HepG2 (cell line): ENCODE measurements around the gene MTRFR. TPM values are rescaled to one million over a fixed set of nuclear protein-coding genes. Genes with fewer than 3 reads are reported as not detected.
"Not testable (repeated sequence)": the region's sequence is repeated elsewhere in the genome, so short reads cannot be mapped to it uniquely, and the experiment has no call there.

Source experiments
- ATAC-seq: fragments of 200-7000 bp; cut with Tn5 transposase; 3 replicates; pipeline ENCODE4 v1.9.1; 2020; ENCODE audit warnings: mild to moderate bottlenecking, moderate library complexity
- BruUV-seq: library from RNA; stranded (reverse); fragments of 400-500 nt; replicated peaks from 2 replicates; lab custom pipeline; 2021; lab: Mats Ljungman, UMichigan
- CTCF ChIA-PET: fragments of 300-600 bp; formaldehyde crosslinking; extraction: SDS; loops from one replicate; lab custom pipeline; 2021; ENCODE audit warnings: low total read pairs, inconsistent platforms, low intra/inter-chr PET ratio; lab: Yijun Ruan, JAX
- POLR2A ChIA-PET: fragments of 350-600 bp; sonication (Branson Sonifier 250); formaldehyde crosslinking; loops from one replicate; lab custom pipeline; 2020; ENCODE audit warnings: antibody characterized with exemption, inconsistent platforms; lab: Yijun Ruan, JAX
- DNase-seq: peaks from one replicate; pipeline ENCODE4 v3.0.0-alpha.2; 2015; ENCODE audit warnings: low spot score
- FAIRE-seq: peaks from 3 replicates; lab custom pipeline; 2011; peaks lifted over from hg19 to GRCh38; lab: Jason Lieb, UNC
- H2AFZ ChIP-seq: one replicate; pipeline ENCODE4 v1.6.1; 2011; ENCODE audit warnings: low read length, inconsistent platforms
- H3K27ac ChIP-seq: fragments of 300-600 bp; 3 replicates; pipeline ENCODE4 v1.8.0; 2011; ENCODE audit warnings: mixed run types, mild to moderate bottlenecking, mixed read lengths, low read length, inconsistent platforms; ENCODE audit not compliant: insufficient read depth; ENCODE audit errors: extremely low read length
- H3K27me3 ChIP-seq, 2 experiments: fragments of 200-600 bp in 1 of 2; 2 replicates in 1 of 2; 3 replicates in 1 of 2; pipeline versions ENCODE4 v1.6.0 to v1.8.0; 2011; ENCODE audit warnings: low read length in 2 of 2, mild to moderate bottlenecking in 2 of 2, moderate library complexity in 2 of 2, inconsistent platforms in 1 of 2; ENCODE audit not compliant: insufficient read depth in 2 of 2, control insufficient read depth in 1 of 2
- H3K36me3 ChIP-seq, 2 experiments: fragments of 200-600 bp in 1 of 2; replicated peaks in 1 of 2; 2 replicates in 1 of 2; 3 replicates in 1 of 2; pipeline versions ENCODE4 v1.5.1 to v1.8.0; 2011; ENCODE audit warnings: low read length in 2 of 2, inconsistent platforms in 1 of 2; ENCODE audit not compliant: insufficient read depth in 2 of 2, control insufficient read depth in 1 of 2
- H3K4me1 ChIP-seq: 2 replicates; pipeline ENCODE4 v1.5.1; 2012; ENCODE audit warnings: low read length, inconsistent platforms; ENCODE audit not compliant: insufficient read depth
- H3K4me2 ChIP-seq: 2 replicates; pipeline ENCODE4 v1.6.0; 2011; ENCODE audit warnings: low read depth, low read length, inconsistent platforms
- H3K4me3 ChIP-seq, 3 experiments: fragments of 200-600 bp in 1 of 3; sonication (generic), shearing (Covaris generic) in 1 of 3; replicated peaks in 1 of 3; 2 replicates each; pipeline ENCODE4 v1.5.1; 2011 to 2016; ENCODE audit warnings: low read length in 3 of 3, inconsistent platforms in 2 of 3, low read depth in 2 of 3, mild to moderate bottlenecking in 2 of 3, control low read depth in 1 of 3, mixed read lengths in 1 of 3; ENCODE audit not compliant: insufficient read depth in 1 of 3
- H3K79me2 ChIP-seq: one replicate; pipeline ENCODE4 v1.6.1; 2011; ENCODE audit warnings: low read length, inconsistent platforms; ENCODE audit not compliant: insufficient read depth
- H3K9ac ChIP-seq: 2 replicates; pipeline ENCODE4 v1.6.0; 2011; ENCODE audit warnings: mild to moderate bottlenecking, low read depth, low read length, inconsistent platforms; ENCODE audit not compliant: insufficient read depth
- H3K9me3 ChIP-seq: 2 replicates; pipeline ENCODE4 v1.5.1; 2012; ENCODE audit warnings: mild to moderate bottlenecking, low read length
- H4K20me1 ChIP-seq: 2 replicates; pipeline ENCODE4 v1.6.0; 2011; ENCODE audit warnings: inconsistent platforms, mild to moderate bottlenecking, low read length, moderate library complexity; ENCODE audit not compliant: insufficient read depth
- AGO1 ChIP-seq: fragments of 200-400 bp; formaldehyde crosslinking; IDR thresholded peaks from 2 replicates; pipeline ENCODE4 v1.6.1; 2017; ENCODE audit warnings: mild to moderate bottlenecking, low read depth, low read length, moderate library complexity; ENCODE audit not compliant: poor library complexity, severe bottlenecking
- AGO2 ChIP-seq: fragments of 200-400 bp; formaldehyde crosslinking; optimal IDR thresholded peaks from 2 replicates; pipeline ENCODE3; 2017; ENCODE audit warnings: mild to moderate bottlenecking, low read depth, low read length, moderate library complexity
- HNRNPLL ChIP-seq: fragments of 200-400 bp; formaldehyde crosslinking; IDR thresholded peaks from 2 replicates; pipeline ENCODE4 v1.6.1; 2017; ENCODE audit warnings: mild to moderate bottlenecking, low read depth, low read length; ENCODE audit not compliant: poor library complexity, severe bottlenecking
- MAFF ChIP-seq: IDR thresholded peaks from 2 replicates; pipeline ENCODE4 v1.6.1; 2011; ENCODE audit warnings: low read depth, low read length, improper control_type of control experiment
- MAFK ChIP-seq, 2 experiments: IDR thresholded peaks in 1 of 2; conservative IDR thresholded peaks in 1 of 2; 2 replicates each; pipeline ENCODE4 v1.6.1; 2011; ENCODE audit warnings: improper control_type of control experiment in 2 of 2, low read length in 2 of 2
- RBFOX2 ChIP-seq: fragments of 200-400 bp; formaldehyde crosslinking; IDR thresholded peaks from 2 replicates; pipeline ENCODE4 v1.6.1; 2017; ENCODE audit warnings: low read depth, mild to moderate bottlenecking, low read length
- ZNF317 ChIP-seq: sonication (generic); formaldehyde crosslinking; IDR thresholded peaks from 2 replicates; pipeline ENCODE4 v1.5.0; 2020; ENCODE audit warnings: mild to moderate bottlenecking, missing genetic modification reagents
- WGBS: methylation state at CpG from one replicate; pipeline ENCODE4 v1.1.6; 2017; ENCODE audit warnings: low lambda C conversion rate; 5-methylcytosine and 5-hydroxymethylcytosine counted together
- in situ Hi-C: cut with HindIII; loops from 2 replicates; pipeline ENCODE4 v1.10.0; 2017; ENCODE audit warnings: low pct_unique_long_range_greater_than_20kb; ENCODE audit not compliant: extremely low pct_ligation_motif_present
- intact Hi-C: fragments of 100-400 bp; cut with micrococcal nuclease; formaldehyde crosslinking; loops from one replicate; pipeline ENCODE4 v1.10.0; 2022; ENCODE audit not compliant: unreplicated experiment
- polyA plus RNA-seq, 8 experiments: library from polyadenylated mRNA; depleted of rRNA in 3 of 8; stranded (reverse) in 7 of 8; unstranded in 1 of 8; fragments of >200 nt; fragmentation: Illumina TruSeq in 4 of 8; extraction: Trizol in 4 of 8; gene quantifications; 2 replicates each; pipeline versions ENCODE4 v1.2.1 to v1.2.3, GENCODE V29; 2011 to 2016; ENCODE audit warnings: low read depth in 4 of 8, missing spikeins in 1 of 8, mixed read lengths in 1 of 8; ENCODE audit not compliant: insufficient read depth in 1 of 8
- total RNA-seq, 5 experiments: library from RNA; depleted of rRNA; stranded (reverse); fragments of >200 nt; fragmentation: Illumina TruSeq; extraction: Trizol; gene quantifications; 2 replicates each; pipeline ENCODE4 v1.2.3, GENCODE V29; 2016; ENCODE audit warnings: low read depth in 1 of 5
- TF ChIP-seq, protein P1 (sequence below): sonication (generic); formaldehyde crosslinking; IDR thresholded peaks from 2 replicates; pipeline ENCODE4 v1.4.0; 2020; ENCODE audit warnings: missing genetic modification reagents

The MTRFR gene
- total and polyA plus RNA-seq, 2 of the 13 experiments (the other 11 are each of a cell fraction or from before 2014, with no cell fraction given): 7.1 to 9.9 TPM

DNA sequence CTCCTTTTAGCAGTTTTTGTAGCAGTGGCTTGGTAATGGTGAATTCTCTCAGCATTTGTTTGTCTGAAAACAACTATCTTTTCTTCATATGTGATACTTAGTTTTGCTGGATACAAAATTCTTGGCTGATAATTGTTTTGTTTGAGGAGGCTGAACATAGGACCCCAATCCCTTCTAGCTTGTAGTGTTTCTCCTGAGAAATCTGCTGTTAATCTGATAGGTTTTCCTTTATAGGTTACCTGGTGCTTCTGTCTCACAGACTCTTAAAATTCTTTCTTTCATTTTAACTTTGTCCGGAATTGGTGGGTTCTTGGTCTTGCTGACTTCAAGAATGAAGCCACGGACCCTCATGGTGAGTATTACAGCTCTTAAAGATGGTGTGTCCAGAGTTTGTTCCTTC is 14.9 kb downstream of the MTRFR start:
- H3K9me3 ChIP-seq, H3K9ac ChIP-seq, H3K27me3 ChIP-seq, CTCF ChIA-PET, intact Hi-C loops, H3K4me3 ChIP-seq, BruUV-seq, FAIRE-seq, DNase-seq, H4K20me1 ChIP-seq, H3K27ac ChIP-seq, H2AFZ ChIP-seq, ATAC-seq, H3K4me2 ChIP-seq: not testable (repeated sequence)
- POLR2A ChIA-PET: interaction anchor here (0.9 to 5.6 kb wide), 2 partner anchors 13 to 15 kb away, joined by 4 to 63 read pairs; partner anchors contain the start of genes MPHOSPH9 and MTRFR
- in situ Hi-C loops: loop anchor here (25.0 kb wide), 1 partner anchor 386 kb away; no protein-coding TSS in a partner anchor
- H3K36me3 ChIP-seq: peaks cover 2 to 12% of the 10 kb centered on the region in 2 experiments; a peak in 3 of 5 replicates
- peak; percentile 91; the same call in 1 of the 2 replicates for TF ChIP-seq ZNF317
- peaks cover 54% of the 10 kb centered on the region for H3K79me2 ChIP-seq
- peaks cover 25% of the 10 kb centered on the region for H3K4me1 ChIP-seq
- WGBS: 94% methylated on average over 2 of the region's 2 CpGs

DNA sequence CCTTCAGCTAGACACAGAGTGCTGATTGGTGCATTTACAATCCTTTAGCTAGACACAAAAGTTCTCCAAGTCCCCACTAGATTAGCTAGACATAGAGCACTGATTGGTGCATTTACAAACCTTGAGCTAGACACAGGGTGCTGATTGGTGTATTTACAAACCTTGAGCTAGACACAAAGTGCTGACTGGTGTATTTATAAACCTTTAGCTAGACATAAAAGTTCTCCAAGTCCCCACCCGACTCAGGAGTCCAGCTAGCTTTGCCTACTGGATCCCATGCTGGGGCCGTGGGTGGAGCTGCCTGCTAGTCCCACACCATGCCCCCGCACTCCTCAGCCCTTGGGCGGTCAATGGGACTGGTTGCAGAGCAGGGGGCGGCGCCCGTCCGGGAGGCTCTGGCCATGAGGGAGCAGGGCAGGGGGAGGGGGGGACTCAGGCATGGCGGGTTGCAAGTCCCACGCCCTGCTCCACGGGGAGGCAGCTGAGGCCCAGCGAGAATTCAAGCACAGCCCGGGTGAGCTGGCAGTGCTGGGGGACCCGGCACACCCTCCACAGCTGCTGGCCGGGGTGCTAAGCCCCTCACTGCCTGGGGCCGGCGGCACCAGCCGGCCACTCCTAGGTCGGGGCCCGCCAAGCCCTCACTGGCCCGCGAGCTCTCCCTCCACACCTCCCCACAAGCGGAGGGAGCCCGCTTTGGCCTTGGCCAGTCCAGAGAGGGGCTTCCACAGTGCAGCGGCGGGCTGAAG is 15.9 kb downstream of the MTRFR start:
- H3K4me2 ChIP-seq, intact Hi-C loops, DNase-seq, H2AFZ ChIP-seq, H3K9me3 ChIP-seq, H3K27ac ChIP-seq, H3K27me3 ChIP-seq, H4K20me1 ChIP-seq, FAIRE-seq, BruUV-seq, H3K4me3 ChIP-seq, H3K9ac ChIP-seq, CTCF ChIA-PET: not testable (repeated sequence)
- in situ Hi-C loops: loop anchor here (25.0 kb wide), 1 partner anchor 387 kb away; no protein-coding TSS in a partner anchor
- peak; percentile 36 for ATAC-seq
- Histone ChIP-seq H3K79me2 (peaks cover 57% of the 10 kb centered on the region), H3K4me1 (peaks cover 25% of the 10 kb centered on the region), H3K36me3 (peaks cover 8 to 22% of the 10 kb centered on the region in 2 experiments; a peak in 4 of 5 replicates)
- POLR2A ChIA-PET: interaction anchor here (0.9 to 5.6 kb wide), 2 partner anchors 14 to 16 kb away, joined by 4 to 63 read pairs; partner anchors contain the start of genes MPHOSPH9 and MTRFR
- 94% methylated on average over 6 of the region's 26 CpGs for WGBS
- TF ChIP-seq, protein P1, sequence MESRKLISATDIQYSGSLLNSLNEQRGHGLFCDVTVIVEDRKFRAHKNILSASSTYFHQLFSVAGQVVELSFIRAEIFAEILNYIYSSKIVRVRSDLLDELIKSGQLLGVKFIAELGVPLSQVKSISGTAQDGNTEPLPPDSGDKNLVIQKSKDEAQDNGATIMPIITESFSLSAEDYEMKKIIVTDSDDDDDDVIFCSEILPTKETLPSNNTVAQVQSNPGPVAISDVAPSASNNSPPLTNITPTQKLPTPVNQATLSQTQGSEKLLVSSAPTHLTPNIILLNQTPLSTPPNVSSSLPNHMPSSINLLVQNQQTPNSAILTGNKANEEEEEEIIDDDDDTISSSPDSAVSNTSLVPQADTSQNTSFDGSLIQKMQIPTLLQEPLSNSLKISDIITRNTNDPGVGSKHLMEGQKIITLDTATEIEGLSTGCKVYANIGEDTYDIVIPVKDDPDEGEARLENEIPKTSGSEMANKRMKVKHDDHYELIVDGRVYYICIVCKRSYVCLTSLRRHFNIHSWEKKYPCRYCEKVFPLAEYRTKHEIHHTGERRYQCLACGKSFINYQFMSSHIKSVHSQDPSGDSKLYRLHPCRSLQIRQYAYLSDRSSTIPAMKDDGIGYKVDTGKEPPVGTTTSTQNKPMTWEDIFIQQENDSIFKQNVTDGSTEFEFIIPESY: peak; percentile 33; the same call in 1 of the 2 replicates
- TF ChIP-seq AGO1: peak; percentile 96
- peak; percentile 77 for TF ChIP-seq RBFOX2
- peak; percentile 64 for TF ChIP-seq MAFF
- peak; percentile 97 for TF ChIP-seq AGO2
- TF ChIP-seq HNRNPLL: peak; percentile 18
- peak in 1 of 2 experiments; percentile 49; a peak in 3 of 4 replicates for TF ChIP-seq MAFK (conservative IDR thresholded peaks at IDR 0.05 in 1 of 2, IDR thresholded peaks at IDR 0.05 in 1 of 2; ENCODE audit: low read length in 2 of 2)
